Vagina (tissue), 2 donors: ENCODE data around the gene DENND6A. TPM values are rescaled to one million over a fixed set of nuclear protein-coding genes. Genes with fewer than 3 reads are reported as not detected.

Experiments used
- DNase-seq, 2 donors: peaks; one replicate each; pipeline ENCODE4 v3.0.0-alpha.2; 2017; ENCODE audit errors: extremely low spot score in 2 of 2
- H3K27ac ChIP-seq: fragments of 200-600 bp; sonication (generic); one replicate; pipeline ENCODE4 v1.5.1; 2019
- H3K27me3 ChIP-seq: fragments of 200-600 bp; sonication (generic); one replicate; pipeline ENCODE4 v1.5.1; 2019
- H3K36me3 ChIP-seq, 2 donors: fragments of 200-600 bp; sonication (generic); one replicate each; pipeline ENCODE4 v1.5.1; 2017 to 2019
- H3K4me1 ChIP-seq: fragments of 200-600 bp; sonication (generic); one replicate; pipeline ENCODE4 v1.5.1; 2019
- H3K4me3 ChIP-seq, 2 donors: fragments of 200-600 bp; sonication (generic); 1 replicate in 1 of 2; 2 replicates in 1 of 2; pipeline ENCODE4 v1.5.1; 2016 to 2019
- H3K9me3 ChIP-seq: fragments of 200-600 bp; sonication (generic); one replicate; pipeline ENCODE4 v1.5.1; 2019
- CTCF ChIP-seq, 3 experiments: fragments of 450-650 bp in 2 of 3; fragments of 200-600 bp in 1 of 3; sonication (generic) in 1 of 3; IDR thresholded peaks; one replicate each; pipeline ENCODE4 v1.5.1; 2017 to 2019; ENCODE audit warnings: antibody characterized with exemption in 3 of 3, mild to moderate bottlenecking in 2 of 3, moderate library complexity in 2 of 3
- POLR2A ChIP-seq, 2 donors: fragments of 450-650 bp; IDR thresholded peaks; one replicate each; pipeline ENCODE4 v1.6.1; 2017; ENCODE audit warnings: antibody characterized with exemption in 2 of 2, mild to moderate bottlenecking in 2 of 2, moderate library complexity in 2 of 2
- POLR2AphosphoS5 ChIP-seq, 2 donors: sonication (generic); formaldehyde crosslinking; IDR thresholded peaks; one replicate each; pipeline ENCODE4 v1.9.0; 2017; ENCODE audit warnings: antibody characterized with exemption in 2 of 2, mild to moderate bottlenecking in 2 of 2, low read depth in 1 of 2; ENCODE audit not compliant: insufficient read depth in 1 of 2
- intact Hi-C: fragments of 100-400 bp; cut with DNase I; formaldehyde crosslinking; loops from one replicate; pipeline ENCODE4 v1.15.1; 2023
- total RNA-seq: library from RNA; depleted of rRNA; stranded (reverse); fragments of >200 nt; gene quantifications from one replicate; pipeline ENCODE4 v1.2.3, GENCODE V29; 2016

Gene DENND6A
- total RNA-seq, 1 donor from 2014 or later: 24.8 TPM

DNA sequence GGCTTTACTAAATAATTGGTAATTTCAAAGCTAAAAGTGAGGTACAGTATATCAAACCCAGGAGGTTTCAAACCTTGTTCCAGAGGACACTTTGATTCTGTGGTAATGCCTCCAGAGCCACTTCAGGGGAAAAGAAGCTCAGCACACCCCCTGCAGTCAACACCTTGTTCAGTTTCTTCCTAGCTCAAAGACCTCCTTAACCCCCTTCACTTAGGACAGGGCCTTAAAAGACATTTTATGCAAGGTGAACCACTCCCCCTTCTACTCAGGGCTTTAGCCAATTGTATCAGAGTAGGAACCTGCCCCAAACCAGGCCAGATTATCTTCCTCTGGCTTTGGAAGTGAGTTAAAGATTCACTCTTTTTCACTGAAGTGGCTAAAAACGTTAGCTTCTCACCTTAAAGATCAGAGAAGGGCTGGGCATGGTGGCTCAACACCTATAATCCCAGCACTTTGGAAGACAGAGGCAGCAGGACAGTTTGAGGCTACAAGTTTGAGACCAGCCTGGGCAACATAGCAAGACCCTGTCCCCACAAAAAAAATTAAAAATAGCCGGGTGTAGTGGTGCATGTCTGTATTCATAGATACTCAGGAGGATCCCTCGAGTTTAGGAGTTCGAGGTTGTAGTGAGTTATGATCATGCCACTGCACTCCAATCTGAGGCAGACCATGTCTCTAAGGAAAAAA, 3.4 kb downstream of the DENND6A start:
- H3K4me1 ChIP-seq: peaks cover 52% of the 10 kb centered on the region
- no peaks in the 10 kb centered on the region for H3K9me3 ChIP-seq
- DNase-seq: no peak
- H3K4me3 ChIP-seq: no peak overlapping the region
- H3K27ac ChIP-seq: no peak overlapping the region
- intact Hi-C loops: no loop called here
- no peak for TF ChIP-seq CTCF (IDR thresholded peaks at IDR 0.05)
- peaks cover 0 to 1% of the 10 kb centered on the region in 2 donors for H3K36me3 ChIP-seq
- H3K27me3 ChIP-seq: no peaks in the 10 kb centered on the region

DNA sequence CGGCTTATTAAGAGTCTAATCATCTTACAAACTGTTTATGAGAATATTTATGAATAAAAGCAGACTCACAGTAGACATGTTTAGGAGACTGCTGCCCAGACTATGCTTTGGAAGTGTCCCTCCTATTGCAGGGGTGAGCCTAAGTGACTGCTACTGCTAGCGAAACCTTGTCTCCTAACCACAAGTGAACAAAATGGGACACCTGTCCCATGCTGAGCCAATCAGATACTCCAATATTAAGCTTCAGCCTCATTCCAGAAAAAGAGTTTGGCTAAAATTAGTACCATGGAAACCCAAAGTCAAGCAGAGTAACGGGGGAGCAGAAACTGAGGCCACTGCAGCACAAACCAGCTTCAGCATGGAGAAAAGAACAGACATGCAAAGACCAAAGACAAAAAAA, 4.6 kb downstream of the DENND6A start:
- H3K27ac ChIP-seq: no peak overlapping the region
- no peak for DNase-seq
- H3K27me3 ChIP-seq: no peaks in the 10 kb centered on the region
- peaks cover 64% of the 10 kb centered on the region for H3K4me1 ChIP-seq
- peaks cover 0 to 6% of the 10 kb centered on the region in 2 donors for H3K36me3 ChIP-seq
- TF ChIP-seq CTCF (IDR thresholded peaks at IDR 0.05) (no peak), POLR2A (IDR thresholded peaks at IDR 0.05) (no peak), POLR2AphosphoS5 (IDR thresholded peaks at IDR 0.05; ENCODE audit: insufficient read depth in 1 of 2, low read depth in 1 of 2) (no peak)
- H3K4me3 ChIP-seq: no peak overlapping the region
- H3K9me3 ChIP-seq: no peaks in the 10 kb centered on the region
- intact Hi-C loops: no loop called here

DNA sequence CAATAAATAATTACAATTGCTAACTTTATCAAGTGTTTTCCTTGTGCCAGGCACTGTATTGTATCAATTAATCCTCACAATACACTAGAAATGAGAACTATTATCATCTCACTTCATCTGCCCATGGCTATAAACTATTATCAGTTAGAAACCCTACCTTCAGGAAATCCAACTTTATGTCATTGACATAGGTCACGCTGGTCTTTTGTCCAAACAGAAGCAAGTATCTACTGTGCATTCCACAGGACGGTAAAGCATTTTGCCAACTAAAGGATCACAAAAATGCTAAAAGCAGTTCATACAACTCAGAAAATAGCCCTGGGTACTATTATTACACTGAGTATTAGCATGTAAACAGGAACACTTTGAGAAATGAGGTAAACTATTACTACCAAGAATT, 9.6 kb downstream of the DENND6A start:
- DNase-seq: no peak
- H3K27me3 ChIP-seq: no peaks in the 10 kb centered on the region
- TF ChIP-seq CTCF (IDR thresholded peaks at IDR 0.05) (no peak), POLR2A (IDR thresholded peaks at IDR 0.05) (no peak), POLR2AphosphoS5 (IDR thresholded peaks at IDR 0.05; ENCODE audit: insufficient read depth in 1 of 2, low read depth in 1 of 2) (no peak)
- H3K4me1 ChIP-seq: peaks cover 47% of the 10 kb centered on the region
- H3K36me3 ChIP-seq: peaks cover 0 to 6% of the 10 kb centered on the region in 2 donors
- no peak overlapping the region for H3K4me3 ChIP-seq
- H3K27ac ChIP-seq: no peak overlapping the region
- intact Hi-C loops: no loop called here
- no peaks in the 10 kb centered on the region for H3K9me3 ChIP-seq

- intact Hi-C loops: no loop called here
- H3K9me3 ChIP-seq: no peaks in the 10 kb centered on the region
Measured at GRCh38 chr3:57682284-57682683, 10.6 kb downstream of the DENND6A start.

GRCh38 chr3:57681691-57682090, 11.2 kb downstream of the DENND6A start:
- Histone ChIP-seq H3K4me3 (no peak overlapping the region), H3K27ac (no peak overlapping the region), H3K9me3 (no peaks in the 10 kb centered on the region), H3K36me3 (peaks cover 0 to 6% of the 10 kb centered on the region in 2 donors), H3K27me3 (no peaks in the 10 kb centered on the region), H3K4me1 (peaks cover 33% of the 10 kb centered on the region)
- TF ChIP-seq CTCF (IDR thresholded peaks at IDR 0.05) (no peak), POLR2AphosphoS5 (IDR thresholded peaks at IDR 0.05; ENCODE audit: insufficient read depth in 1 of 2, low read depth in 1 of 2) (no peak), POLR2A (IDR thresholded peaks at IDR 0.05) (no peak)
- DNase-seq: no peak
- intact Hi-C loops: no loop called here

More at GRCh38 chr3:57682284-57682683, 10.6 kb downstream of the DENND6A start:
- peaks cover 39% of the 10 kb centered on the region for H3K4me1 ChIP-seq
- peaks cover 0 to 6% of the 10 kb centered on the region in 2 donors for H3K36me3 ChIP-seq
- DNase-seq: no peak
- H3K4me3 ChIP-seq: no peak overlapping the region
- no peaks in the 10 kb centered on the region for H3K27me3 ChIP-seq
- TF ChIP-seq POLR2AphosphoS5 (IDR thresholded peaks at IDR 0.05; ENCODE audit: insufficient read depth in 1 of 2, low read depth in 1 of 2): no peak
- no peak overlapping the region for H3K27ac ChIP-seq
